GM18498 (cell line): Measurements from ENCODE around the gene KMT2E.

Experiments
- ATAC-seq: cut with Tn5 transposase; IDR thresholded peaks from one replicate; pipeline ENCODE4 v1.9.1; 2021; ENCODE audit warnings: mild to moderate bottlenecking, moderate library complexity; ENCODE audit not compliant: unreplicated experiment

KMT2E gene

GRCh38 chr7:105068886-105069285 lies 54.9 kb downstream of the KMT2E start:
- ATAC-seq, result no peak

DNA sequence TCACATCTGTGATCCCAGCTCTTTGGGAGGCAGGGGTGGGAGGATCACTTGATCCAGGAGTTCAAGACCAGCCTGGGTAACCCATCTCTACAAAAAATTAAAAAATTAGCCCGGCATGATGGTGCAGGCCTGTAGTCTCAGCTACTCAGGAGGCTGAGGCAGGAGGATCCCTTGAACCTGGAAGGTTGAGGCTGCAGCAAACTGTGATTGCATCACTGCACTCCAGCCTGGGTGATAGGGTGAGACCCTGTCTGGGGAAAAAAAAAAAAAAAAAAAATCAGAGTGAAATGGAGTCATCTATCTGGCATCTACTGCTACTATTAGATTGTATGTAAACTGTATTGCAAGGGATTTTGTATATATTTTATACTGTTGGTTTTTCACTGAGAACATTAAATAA lies 59.1 kb downstream of the KMT2E start:
- ATAC-seq, result no peak

DNA sequence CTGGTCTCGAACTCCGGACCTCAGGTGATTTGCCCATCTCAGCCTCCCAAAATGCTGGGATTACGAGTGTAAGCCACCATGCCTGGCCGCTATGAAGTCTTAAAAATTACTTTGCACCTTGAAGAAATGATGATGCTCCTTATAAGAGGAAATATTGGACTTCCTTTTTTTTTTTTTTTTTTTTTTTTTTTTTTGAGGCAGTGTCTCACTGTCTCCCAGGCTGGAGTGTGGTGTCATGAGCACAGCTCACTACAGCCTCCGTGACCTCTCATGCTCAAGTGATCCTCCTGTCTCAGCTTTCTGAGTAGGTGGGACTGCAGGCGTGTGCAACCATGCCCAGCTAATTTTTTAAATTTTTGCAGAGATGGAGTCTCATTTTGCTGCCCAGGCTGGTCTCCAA lies 65.3 kb downstream of the KMT2E start:
- ATAC-seq, result no peak

- no peak for ATAC-seq
Measured at GRCh38 chr7:105084581-105084980, 70.6 kb downstream of the KMT2E start.

DNA sequence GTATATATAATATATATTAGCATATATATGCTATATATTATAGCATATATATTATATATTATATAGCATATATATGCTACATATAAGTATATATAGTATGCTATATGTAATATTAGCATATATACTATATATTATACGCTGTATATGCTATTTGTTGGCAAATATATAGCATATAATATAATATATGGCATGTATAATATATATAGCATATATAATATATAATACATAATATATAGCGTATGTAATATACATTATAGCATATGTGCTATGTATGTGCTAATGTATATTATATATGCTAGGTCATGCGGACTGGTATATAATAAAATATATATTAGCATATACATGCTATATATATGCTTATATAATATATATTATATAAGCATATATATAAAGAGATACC lies 72.8 kb downstream of the KMT2E start:
- ATAC-seq, result no peak

GRCh38 chr7:105087981-105088380 lies 74.0 kb downstream of the KMT2E start:
- no peak for ATAC-seq

GRCh38 chr7:105088456-105088855 lies 74.5 kb downstream of the KMT2E start:
- ATAC-seq, result no peak

- no peak for ATAC-seq
Measured at GRCh38 chr7:105094966-105095365, 81.0 kb downstream of the KMT2E start.

GRCh38 chr7:105096306-105096705 lies 82.3 kb downstream of the KMT2E start:
- no peak for ATAC-seq

DNA sequence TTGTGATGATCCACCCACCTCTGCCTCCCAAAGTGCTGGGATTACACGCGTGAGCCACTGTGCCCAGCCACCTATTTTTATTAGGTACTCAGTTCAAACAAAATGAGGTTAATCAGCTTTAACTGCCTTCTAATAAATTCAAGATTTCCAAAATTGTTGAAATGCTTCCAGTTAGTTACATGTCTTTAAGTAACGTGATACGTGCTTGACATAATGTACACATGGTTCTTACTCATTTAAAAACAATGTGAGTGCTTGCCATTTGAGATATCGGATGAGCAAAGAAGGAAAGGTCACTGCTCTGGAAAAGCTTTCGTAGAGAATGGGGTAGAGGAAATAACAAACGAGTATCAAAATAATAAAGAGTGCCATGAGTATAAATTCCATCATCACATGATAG lies 83.6 kb downstream of the KMT2E start:
- ATAC-seq, result no peak

DNA sequence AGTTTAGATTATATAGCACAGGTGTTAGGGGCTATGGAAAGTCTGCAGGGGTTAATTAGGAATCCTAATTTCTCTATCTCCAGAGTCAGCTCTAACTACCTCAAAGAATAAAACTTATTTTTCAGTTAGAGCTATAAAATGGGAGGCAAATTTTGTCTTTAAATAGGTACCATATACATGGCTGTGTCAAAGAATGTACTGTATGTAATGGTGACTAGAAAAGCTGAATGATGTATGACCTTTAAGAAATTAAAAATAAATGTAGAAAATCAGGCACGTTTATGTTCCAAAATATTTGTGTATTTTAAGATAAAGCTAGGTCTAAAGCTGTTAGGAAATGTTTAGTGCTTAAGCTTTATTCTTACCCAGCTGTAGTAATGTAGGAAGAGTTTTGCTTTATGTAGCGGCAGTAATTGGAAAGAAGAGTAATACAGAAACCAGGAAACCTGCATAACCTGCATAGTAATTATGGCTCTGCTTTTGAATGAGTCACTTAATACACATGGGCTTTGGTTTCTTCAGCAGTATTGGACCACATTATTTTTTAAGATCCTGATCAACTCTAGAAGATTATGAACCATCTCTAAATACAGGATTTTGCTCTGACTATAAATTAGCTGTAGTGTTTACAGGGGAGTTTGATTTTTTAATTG lies 85.0 kb downstream of the KMT2E start:
- ATAC-seq, result peak; percentile 75

GRCh38 chr7:105101864-105102263 lies 87.9 kb downstream of the KMT2E start:
- ATAC-seq, result peak; percentile 58

DNA sequence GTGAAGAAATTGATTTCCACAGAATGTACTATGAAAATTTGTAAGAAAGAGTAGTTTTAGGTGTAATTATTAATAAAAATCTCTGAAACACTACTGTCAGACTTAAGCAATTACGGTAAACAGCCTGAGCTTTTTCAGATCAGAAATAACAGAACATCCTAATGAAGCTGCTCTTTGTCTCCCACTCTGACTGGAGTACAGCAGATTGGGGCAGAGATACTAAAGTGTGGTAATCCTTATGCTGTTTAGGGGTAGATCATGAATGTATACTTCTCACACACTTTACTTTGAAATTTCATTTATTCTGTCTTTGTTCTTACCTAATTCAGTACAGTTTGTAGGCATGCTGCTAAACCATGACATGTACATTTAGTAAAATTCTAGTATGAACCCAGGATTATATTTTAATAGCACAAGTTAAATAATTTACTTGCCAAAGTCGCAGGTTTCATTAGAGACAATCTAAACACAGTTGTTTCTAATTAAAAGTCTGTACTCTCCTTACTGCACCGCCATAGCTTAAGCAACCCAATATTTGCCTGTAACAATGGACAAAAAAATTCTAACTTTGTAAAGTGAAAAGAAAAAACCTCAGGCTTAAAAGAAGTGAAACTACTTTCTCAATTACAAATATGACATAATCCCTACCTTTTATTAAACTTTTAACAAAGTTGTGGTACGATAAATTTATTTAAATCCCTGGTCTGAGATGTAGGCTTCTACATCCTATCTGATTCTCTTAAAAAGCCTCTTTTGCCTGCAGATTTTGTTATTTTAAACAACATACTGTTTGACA lies 88.8 kb downstream of the KMT2E start:
- ATAC-seq, result no peak

GRCh38 chr7:105105579-105105978 lies 91.6 kb downstream of the KMT2E start:
- ATAC-seq, result no peak

- ATAC-seq, result no peak
Measured at GRCh38 chr7:105106473-105106872, 92.5 kb downstream of the KMT2E start.

DNA sequence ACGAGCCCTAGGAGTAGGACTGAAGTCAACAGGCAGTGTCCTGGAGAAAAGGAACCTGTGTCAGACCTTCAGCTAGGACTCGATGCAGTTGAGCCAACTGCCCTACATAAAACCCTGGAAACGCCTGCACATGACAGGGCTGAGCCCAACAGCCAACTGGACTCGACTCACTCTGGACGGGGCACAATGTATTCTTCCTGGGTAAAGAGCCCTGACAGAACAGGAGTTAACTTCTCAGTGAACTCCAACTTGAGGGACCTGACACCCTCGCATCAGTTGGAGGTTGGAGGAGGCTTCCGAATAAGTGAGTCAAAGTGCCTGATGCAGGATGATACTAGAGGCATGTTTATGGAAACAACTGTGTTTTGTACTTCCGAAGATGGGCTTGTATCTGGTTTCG lies 93.5 kb downstream of the KMT2E start:
- no peak for ATAC-seq

GRCh38 chr7:105112440-105113418 lies 98.7 kb downstream of the KMT2E start:
- ATAC-seq, result no peak

DNA sequence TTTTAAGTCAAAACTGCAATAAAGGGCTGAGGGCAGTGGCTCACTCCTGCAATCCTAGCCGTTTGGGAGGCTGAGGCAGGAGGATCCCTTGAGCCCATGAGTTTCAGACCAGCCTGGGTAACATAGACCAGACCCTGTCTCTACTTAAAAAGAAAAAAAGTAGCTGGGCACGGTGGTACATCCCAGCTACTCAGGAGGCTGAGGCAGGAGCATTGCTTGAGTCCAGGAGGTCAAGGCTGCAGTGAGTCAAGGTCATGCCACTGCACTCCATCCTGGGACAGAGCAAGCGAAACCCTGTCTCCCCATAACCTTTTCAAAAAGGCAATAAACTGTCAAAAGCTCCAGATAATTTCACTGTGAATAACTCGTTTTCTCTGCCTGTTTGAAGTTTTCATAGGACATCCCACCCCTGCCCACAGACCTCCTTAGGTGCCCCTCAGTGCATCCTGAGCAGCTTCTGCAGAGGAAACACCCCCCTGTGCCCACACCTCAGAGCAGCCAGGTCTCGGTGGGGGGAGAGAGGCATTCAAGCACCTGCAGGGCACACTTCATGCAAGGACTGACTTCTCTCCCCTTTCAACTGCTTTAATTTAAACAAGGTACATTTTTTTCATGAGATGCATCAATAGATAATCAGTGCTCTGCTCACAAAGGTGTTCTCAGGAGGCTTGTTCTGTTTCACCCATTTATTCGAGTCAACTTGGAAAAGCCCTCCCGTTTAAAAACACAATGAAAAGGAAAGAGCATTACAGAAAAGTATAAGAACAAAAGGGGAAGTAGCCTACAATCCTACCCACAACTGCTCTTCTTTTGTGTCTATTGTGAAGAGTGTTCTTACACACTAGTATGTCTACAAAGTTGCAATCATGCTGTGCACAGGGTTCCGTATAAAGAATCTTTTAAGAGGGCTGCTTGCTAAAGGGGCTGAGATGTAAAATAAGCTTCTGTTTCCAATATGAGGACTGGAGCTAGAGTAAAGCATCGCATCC lies 104.9 kb downstream of the KMT2E start:
- no peak for ATAC-seq

- no peak for ATAC-seq
Measured at GRCh38 chr7:105122619-105123018, 108.6 kb downstream of the KMT2E start.

GRCh38 chr7:105125745-105126144 lies 111.7 kb downstream of the KMT2E start:
- ATAC-seq, result no peak
